HG02610 (cell line): ENCODE data around the gene CHRNA4.
"Not testable (repeated sequence)": the region's sequence is repeated elsewhere in the genome, so short reads cannot be mapped to it uniquely, and the experiment has no call there.

Experiments used
- ATAC-seq: cut with Tn5 transposase; IDR thresholded peaks from one replicate; pipeline ENCODE4 v1.9.1; 2021; ENCODE audit warnings: mild to moderate bottlenecking, moderate library complexity; ENCODE audit not compliant: unreplicated experiment

The CHRNA4 gene

GRCh38 chr20:63398744-63399514 is 37.8 kb upstream of the CHRNA4 start:
- ATAC-seq: no peak

GRCh38 chr20:63397946-63398450 is 36.8 kb upstream of the CHRNA4 start:
- ATAC-seq: no peak

- no peak for ATAC-seq
Measured at GRCh38 chr20:63397155-63397843, 36.1 kb upstream of the CHRNA4 start.

- no peak for ATAC-seq
Measured at GRCh38 chr20:63396300-63396699, 35.2 kb upstream of the CHRNA4 start.

GRCh38 chr20:63395723-63396122 is 34.6 kb upstream of the CHRNA4 start:
- no peak for ATAC-seq

- no peak for ATAC-seq
Measured at GRCh38 chr20:63394920-63395455, 33.8 kb upstream of the CHRNA4 start.

- ATAC-seq: no peak
Measured at GRCh38 chr20:63394069-63394919, 33.1 kb upstream of the CHRNA4 start.

- no peak for ATAC-seq
Measured at GRCh38 chr20:63393566-63393965, 32.4 kb upstream of the CHRNA4 start.

GRCh38 chr20:63392465-63393365 is 31.6 kb upstream of the CHRNA4 start:
- ATAC-seq: no peak

GRCh38 chr20:63387917-63388316 is 26.8 kb upstream of the CHRNA4 start:
- no peak for ATAC-seq

- ATAC-seq: no peak
Measured at GRCh38 chr20:63387393-63387792, 26.2 kb upstream of the CHRNA4 start.

- no peak for ATAC-seq
Measured at GRCh38 chr20:63386491-63386890, 25.3 kb upstream of the CHRNA4 start.

- no peak for ATAC-seq
Measured at GRCh38 chr20:63385819-63386218, 24.7 kb upstream of the CHRNA4 start.

- no peak for ATAC-seq
Measured at GRCh38 chr20:63384336-63384735, 23.2 kb upstream of the CHRNA4 start.

GRCh38 chr20:63383556-63383955 is 22.4 kb upstream of the CHRNA4 start:
- no peak for ATAC-seq

- ATAC-seq: no peak
Measured at GRCh38 chr20:63382551-63383300, 21.6 kb upstream of the CHRNA4 start.

GRCh38 chr20:63381781-63382431 is 20.8 kb upstream of the CHRNA4 start:
- no peak for ATAC-seq

- ATAC-seq: no peak
Measured at GRCh38 chr20:63380346-63380870, 19.3 kb upstream of the CHRNA4 start.

- not testable (repeated sequence) for ATAC-seq
Measured at GRCh38 chr20:63379872-63380271, 18.7 kb upstream of the CHRNA4 start.
